Endothelial cell of umbilical vein (primary cell): Measurements from ENCODE around the gene PKP3. TPM values are rescaled to one million over a fixed set of nuclear protein-coding genes. Genes with fewer than 3 reads are reported as not detected.

Experiments used
- BruUV-seq: library from RNA; stranded (reverse); fragments of 400-500 nt; replicated peaks from 2 replicates; lab custom pipeline; 2021; lab: Mats Ljungman, UMichigan
- CTCF ChIA-PET: fragments of 300-600, 350-600 bp; sonication (Branson Sonifier 250); formaldehyde crosslinking; loops from one replicate; lab custom pipeline; 2021; ENCODE audit warnings: antibody characterized with exemption, inconsistent platforms; lab: Charles Lee
- POLR2A ChIA-PET: fragments of 300-600, 350-600 bp; sonication (Branson Sonifier 250); formaldehyde crosslinking; loops from one replicate; lab custom pipeline; 2021; ENCODE audit warnings: antibody characterized with exemption, inconsistent platforms; lab: Charles Lee
- DNase-seq: peaks from one replicate; pipeline ENCODE4 v3.0.0-alpha.2; 2011; ENCODE audit warnings: low read depth, low spot score
- FAIRE-seq: peaks from 2 replicates; lab custom pipeline; 2011; peaks lifted over from hg19 to GRCh38; lab: Jason Lieb, UNC
- H2AFZ ChIP-seq: 2 replicates; pipeline ENCODE4 v1.6.0; 2012; ENCODE audit warnings: low read depth, low read length, control low read depth, inconsistent platforms
- H3K27ac ChIP-seq: 2 replicates; pipeline ENCODE4 v1.5.1; 2011; ENCODE audit warnings: low read depth, mild to moderate bottlenecking, control low read depth, low read length, moderate library complexity; ENCODE audit not compliant: insufficient read depth
- H3K27me3 ChIP-seq, 2 experiments: 2 replicates each; pipeline versions ENCODE4 v1.6.0 to v1.6.1; 2011; ENCODE audit warnings: low read length in 2 of 2, mixed read lengths in 1 of 2; ENCODE audit not compliant: control insufficient read depth in 2 of 2, insufficient read depth in 2 of 2
- H3K36me3 ChIP-seq, 2 experiments: 2 replicates in 1 of 2; 3 replicates in 1 of 2; pipeline ENCODE4 v1.5.1; 2011; ENCODE audit warnings: low read length in 2 of 2, mild to moderate bottlenecking in 1 of 2, moderate library complexity in 1 of 2; ENCODE audit not compliant: control insufficient read depth in 2 of 2, insufficient read depth in 2 of 2; ENCODE audit errors: extremely low read depth in 1 of 2
- H3K4me1 ChIP-seq: 3 replicates; pipeline ENCODE4 v1.5.1; 2011; ENCODE audit warnings: mild to moderate bottlenecking, low read length; ENCODE audit not compliant: control insufficient read depth, insufficient read depth; ENCODE audit errors: extremely low read depth
- H3K4me2 ChIP-seq: 2 replicates; pipeline ENCODE4 v1.6.1; 2011; ENCODE audit warnings: low read length, control low read depth, mixed read lengths; ENCODE audit not compliant: insufficient read depth
- H3K4me3 ChIP-seq, 3 experiments: fragments of 200-600 bp in 1 of 3; sonication (generic), shearing (Covaris generic) in 1 of 3; replicated peaks in 1 of 3; 2 replicates each; pipeline ENCODE4 v1.5.1; 2011 to 2016; ENCODE audit warnings: control low read depth in 3 of 3, low read length in 3 of 3, mild to moderate bottlenecking in 2 of 3, inconsistent platforms in 1 of 3, low read depth in 1 of 3, moderate library complexity in 1 of 3; ENCODE audit not compliant: insufficient read depth in 1 of 3
- H3K79me2 ChIP-seq: 2 replicates; pipeline ENCODE4 v1.6.0; 2012; ENCODE audit warnings: low read length, inconsistent platforms; ENCODE audit not compliant: control insufficient read depth, insufficient read depth
- H3K9ac ChIP-seq: replicated peaks from 2 replicates; pipeline ENCODE3; 2011; ENCODE audit warnings: low read length, control low read depth; ENCODE audit not compliant: insufficient read depth; ENCODE audit errors: extremely low read depth
- H3K9me1 ChIP-seq: replicated peaks from 3 replicates; pipeline ENCODE4 v1.6.0; 2011; ENCODE audit warnings: mild to moderate bottlenecking, low read length; ENCODE audit not compliant: control insufficient read depth, insufficient read depth; ENCODE audit errors: extremely low read depth
- H3K9me3 ChIP-seq: replicated peaks from 2 replicates; pipeline ENCODE4 v1.5.1; 2012; ENCODE audit warnings: low read length, inconsistent platforms; ENCODE audit not compliant: control insufficient read depth, insufficient read depth
- H4K20me1 ChIP-seq: replicated peaks from 2 replicates; pipeline ENCODE3; 2011; ENCODE audit warnings: mild to moderate bottlenecking, low read length; ENCODE audit not compliant: control insufficient read depth, insufficient read depth; ENCODE audit errors: extremely low read depth
- CTCF ChIP-seq, 2 donors: IDR thresholded peaks; 1 replicate in 1 of 2; 2 replicates in 1 of 2; pipeline ENCODE4 v1.5.1; 2011; ENCODE audit warnings: low read length in 2 of 2, mild to moderate bottlenecking in 2 of 2, moderate library complexity in 2 of 2, control low read depth in 1 of 2, inconsistent platforms in 1 of 2, low read depth in 1 of 2; ENCODE audit not compliant: insufficient read depth in 1 of 2; ENCODE audit errors: extremely low read depth in 1 of 2
- EZH2 ChIP-seq: IDR thresholded peaks from 2 replicates; pipeline ENCODE4 v1.6.1; 2012; ENCODE audit warnings: borderline replicate concordance, low read depth, mild to moderate bottlenecking, moderate library complexity, low read length, inconsistent platforms; ENCODE audit not compliant: severe bottlenecking
- GATA2 ChIP-seq: IDR thresholded peaks from 2 replicates; pipeline ENCODE4 v1.7.0; 2011; ENCODE audit warnings: low read depth, mild to moderate bottlenecking, moderate library complexity, mixed read lengths, low read length; ENCODE audit not compliant: insufficient read length, insufficient read depth
- JUN ChIP-seq: IDR thresholded peaks from 2 replicates; pipeline ENCODE4 v1.6.1; 2011; ENCODE audit warnings: borderline replicate concordance, low read depth; ENCODE audit not compliant: insufficient read length, insufficient read depth
- MAX ChIP-seq: IDR thresholded peaks from 2 replicates; pipeline ENCODE4 v1.6.1; 2011; ENCODE audit not compliant: insufficient read depth, insufficient read length
- MYC ChIP-seq: IDR thresholded peaks from one replicate; pipeline ENCODE4 v1.6.1; 2011; ENCODE audit warnings: mild to moderate bottlenecking, low read depth, low read length
- POLR2A ChIP-seq: IDR thresholded peaks from 2 replicates; pipeline ENCODE4 v1.6.1; 2012; ENCODE audit warnings: low read depth, mild to moderate bottlenecking, control low read depth, low read length
- dilution Hi-C: fragments of 300-500 bp; cut with MboI; formaldehyde crosslinking; loops from one replicate; pipeline ENCODE4 v1.15.0; 2019; ENCODE audit warnings: low sequenced_read_pairs; ENCODE audit not compliant: extremely low pct_ligation_motif_present
- intact Hi-C: fragments of 100-400 bp; cut with micrococcal nuclease; formaldehyde crosslinking; loops from one replicate; pipeline ENCODE4 v1.10.0; 2022
- polyA plus RNA-seq, 4 experiments: library from polyadenylated mRNA; depleted of rRNA in 3 of 4; stranded (reverse) in 3 of 4; unstranded in 1 of 4; fragments of >200 nt; gene quantifications; 2 replicates each; pipeline versions ENCODE4 v1.2.1 to v1.2.3, GENCODE V29; 2011 to 2012; ENCODE audit warnings: missing spikeins in 1 of 4
- total RNA-seq: library from RNA; stranded (reverse); gene quantifications from 2 replicates; pipeline ENCODE4 v1.2.3, GENCODE V29; 2021

Gene PKP3
- total and polyA plus RNA-seq, 2 donors (not counting 3 experiments of a cell fraction or from before 2014, with no cell fraction given): 0.27 to 0.59 TPM

- no peak overlapping the region for H3K4me2 ChIP-seq
- no peak overlapping the region for H3K27ac ChIP-seq
- no peak overlapping the region for H2AFZ ChIP-seq
- no peak overlapping the region for H3K9ac ChIP-seq
- dilution Hi-C loops: no loop called here
- no peaks in the 10 kb centered on the region for H3K4me1 ChIP-seq
- H3K27me3 ChIP-seq: peaks cover 17 to 20% of the 10 kb centered on the region in 2 experiments
- no peaks in the 10 kb centered on the region for H3K9me3 ChIP-seq
- intact Hi-C loops: no loop called here
- DNase-seq: peak; percentile 14
- BruUV-seq: no TSS peak
- no peaks in the 10 kb centered on the region for H3K36me3 ChIP-seq
- ChIA-PET CTCF (interaction anchor here (1.0 to 2.1 kb wide), 6 partner anchors 18 to 118 kb away, joined by 3 to 6 read pairs (median 3); no protein-coding TSS in a partner anchor), POLR2A (no interaction called here)
- no peak for TF ChIP-seq GATA2
- TF ChIP-seq CTCF (IDR thresholded peaks at IDR 0.05; ENCODE audit: extremely low read depth in 1 of 2, insufficient read depth in 1 of 2, low read depth in 1 of 2, low read length in 2 of 2): no peak
- no peak for TF ChIP-seq MAX
- TF ChIP-seq EZH2: peak; percentile 88
- TF ChIP-seq MYC: no peak
- TF ChIP-seq JUN: no peak
- TF ChIP-seq POLR2A: no peak
- no peaks in the 10 kb centered on the region for H4K20me1 ChIP-seq
- H3K9me1 ChIP-seq: no peaks in the 10 kb centered on the region
- peak overlapping the region in 1 of 3 experiments; percentile 14 for H3K4me3 ChIP-seq
- FAIRE-seq: no peak
- no peaks in the 10 kb centered on the region for H3K79me2 ChIP-seq
Measured at GRCh38 chr11:368414-369335, 25.3 kb upstream of the PKP3 start.
